H1 (cell line): ENCODE data around the gene MIOX. TPM values are rescaled to one million over a fixed set of nuclear protein-coding genes. Genes with fewer than 3 reads are reported as not detected.

ENCODE experiments used
- CTCF ChIA-PET: fragments of 300-600 bp; sonication (Branson Sonifier 250); formaldehyde crosslinking; loops from one replicate; lab custom pipeline; 2021; ENCODE audit not compliant: partially characterized antibody; lab: Charles Lee
- POLR2A ChIA-PET: fragments of 300-600 bp; sonication (Branson Sonifier 250); formaldehyde crosslinking; loops from one replicate; lab custom pipeline; 2021; ENCODE audit warnings: inconsistent platforms; ENCODE audit not compliant: partially characterized antibody; lab: Charles Lee
- DNase-seq, 2 experiments: peaks; one replicate each; pipeline versions ENCODE4 v3.0.0 to v3.0.0-alpha.2; 2010 to 2022; ENCODE audit warnings: low spot score in 2 of 2, low read depth in 1 of 2, mixed read lengths in 1 of 2
- FAIRE-seq: peaks from 2 replicates; lab custom pipeline; 2011; peaks lifted over from hg19 to GRCh38; lab: Jason Lieb, UNC
- H2AFZ ChIP-seq: 2 replicates; pipeline ENCODE4 v1.8.1; 2012; ENCODE audit warnings: low read length, inconsistent platforms
- H2AK5ac ChIP-seq: 2 replicates; pipeline ENCODE4 v1.6.1; 2013; ENCODE audit warnings: low read depth, low read length
- H2BK120ac ChIP-seq: replicated peaks from 2 replicates; pipeline ENCODE3; 2013; ENCODE audit warnings: low read depth, low read length, inconsistent platforms
- H2BK12ac ChIP-seq: 2 replicates; pipeline ENCODE4 v1.6.1; 2013; ENCODE audit warnings: low read depth, low read length
- H2BK15ac ChIP-seq: 2 replicates; pipeline ENCODE4 v1.6.1; 2013; ENCODE audit warnings: low read length
- H2BK20ac ChIP-seq: 2 replicates; pipeline ENCODE4 v1.6.1; 2013; ENCODE audit warnings: low read length
- H2BK5ac ChIP-seq: 2 replicates; pipeline ENCODE4 v1.6.1; 2013; ENCODE audit warnings: low read depth, low read length
- H3K14ac ChIP-seq: 2 replicates; pipeline ENCODE4 v1.6.1; 2013; ENCODE audit warnings: inconsistent platforms; ENCODE audit not compliant: insufficient read length
- H3K18ac ChIP-seq: 2 replicates; pipeline ENCODE4 v1.6.1; 2013; ENCODE audit warnings: low read length; ENCODE audit errors: extremely low read depth
- H3K23ac ChIP-seq: 2 replicates; pipeline ENCODE4 v1.6.1; 2013; ENCODE audit warnings: inconsistent platforms; ENCODE audit not compliant: insufficient read length
- H3K23me2 ChIP-seq: 2 replicates; pipeline ENCODE4 v1.6.1; 2013; ENCODE audit warnings: low read depth, low read length
- H3K27ac ChIP-seq: 2 replicates; pipeline ENCODE4 v1.6.1; 2011; ENCODE audit warnings: low read depth, low read length, inconsistent platforms
- H3K27me3 ChIP-seq, 4 experiments: replicated peaks in 1 of 4; 1 replicate in 1 of 4; 2 replicates in 3 of 4; pipeline versions ENCODE4 v1.6.1 to v1.8.1; 2011 to 2013; ENCODE audit warnings: low read length in 3 of 4, mild to moderate bottlenecking in 3 of 4, inconsistent platforms in 2 of 4, mixed read lengths in 2 of 4, moderate library complexity in 1 of 4; ENCODE audit not compliant: control insufficient read depth in 3 of 4, insufficient read depth in 3 of 4; ENCODE audit errors: extremely low read depth in 1 of 4
- H3K36me3 ChIP-seq, 4 experiments: 2 replicates each; pipeline versions ENCODE4 v1.6.1 to v1.8.1; 2011 to 2013; ENCODE audit warnings: mild to moderate bottlenecking in 4 of 4, low read length in 3 of 4, moderate library complexity in 2 of 4, control low read depth in 1 of 4, inconsistent platforms in 1 of 4; ENCODE audit not compliant: insufficient read depth in 4 of 4, control insufficient read depth in 2 of 4
- H3K4ac ChIP-seq: replicated peaks from 2 replicates; pipeline ENCODE3; 2013; ENCODE audit warnings: low read length, low read depth, mixed read lengths, inconsistent platforms; ENCODE audit not compliant: insufficient read length
- H3K4me1 ChIP-seq, 4 experiments: replicated peaks in 1 of 4; 1 replicate in 1 of 4; 2 replicates in 3 of 4; pipeline versions ENCODE4 v1.6.1 to v1.8.1; 2011 to 2013; ENCODE audit warnings: low read length in 3 of 4, inconsistent platforms in 2 of 4, mixed read lengths in 1 of 4; ENCODE audit not compliant: insufficient read depth in 4 of 4, control insufficient read depth in 3 of 4
- H3K4me2 ChIP-seq, 2 experiments: 2 replicates each; pipeline versions ENCODE4 v1.6.1 to v1.8.1; 2011 to 2013; ENCODE audit warnings: low read depth in 2 of 2, low read length in 2 of 2, control low read depth in 1 of 2, inconsistent platforms in 1 of 2, mild to moderate bottlenecking in 1 of 2; ENCODE audit not compliant: insufficient read depth in 1 of 2
- H3K4me3 ChIP-seq, 4 experiments: fragments of 200-600, 300-600 bp in 1 of 4; sonication (generic), shearing (Covaris generic), sonication (Bioruptor Twin) in 1 of 4; 2 replicates each; pipeline versions ENCODE4 v1.5.1 to v1.8.1; 2011 to 2016; ENCODE audit warnings: low read length in 4 of 4, low read depth in 3 of 4, control low read depth in 2 of 4, inconsistent platforms in 2 of 4, mild to moderate bottlenecking in 2 of 4, mixed read lengths in 1 of 4, moderate library complexity in 1 of 4; ENCODE audit not compliant: insufficient read depth in 2 of 4; ENCODE audit errors: extremely low read depth in 1 of 4
- H3K56ac ChIP-seq: replicated peaks from 2 replicates; pipeline ENCODE3; 2013; ENCODE audit warnings: low read depth, mild to moderate bottlenecking, mixed read lengths, low read length, inconsistent platforms; ENCODE audit not compliant: insufficient read length
- H3K79me1 ChIP-seq: 2 replicates; pipeline ENCODE4 v1.6.1; 2013; ENCODE audit warnings: low read depth, low read length, control low read depth
- H3K79me2 ChIP-seq, 2 experiments: 2 replicates each; pipeline versions ENCODE4 v1.6.1 to v1.8.1; 2012 to 2013; ENCODE audit warnings: low read length in 2 of 2, mild to moderate bottlenecking in 2 of 2, inconsistent platforms in 1 of 2; ENCODE audit not compliant: insufficient read depth in 2 of 2, control insufficient read depth in 1 of 2
- H3K9ac ChIP-seq, 4 experiments: replicated peaks in 1 of 4; 1 replicate in 1 of 4; 2 replicates in 3 of 4; pipeline versions ENCODE4 v1.6.1 to v1.8.1; 2011 to 2013; ENCODE audit warnings: low read depth in 3 of 4, low read length in 3 of 4, control low read depth in 2 of 4, mild to moderate bottlenecking in 2 of 4, moderate library complexity in 2 of 4, inconsistent platforms in 1 of 4; ENCODE audit errors: extremely low read depth in 1 of 4
- H3K9me3 ChIP-seq, 2 experiments: 2 replicates each; pipeline versions ENCODE4 v1.6.1 to v1.8.1; 2012 to 2013; ENCODE audit warnings: mild to moderate bottlenecking in 2 of 2, moderate library complexity in 2 of 2, control low read depth in 1 of 2, inconsistent platforms in 1 of 2, low read depth in 1 of 2, low read length in 1 of 2, mixed read lengths in 1 of 2; ENCODE audit not compliant: insufficient read depth in 2 of 2
- H4K20me1 ChIP-seq, 2 experiments: replicated peaks in 1 of 2; 2 replicates each; pipeline versions ENCODE3 to v1.8.1; 2011 to 2013; ENCODE audit warnings: inconsistent platforms in 2 of 2, low read length in 2 of 2, mild to moderate bottlenecking in 1 of 2; ENCODE audit not compliant: insufficient read depth in 2 of 2, control insufficient read depth in 1 of 2
- H4K5ac ChIP-seq: 2 replicates; pipeline ENCODE4 v1.6.1; 2013; ENCODE audit warnings: low read length, low read depth, mixed read lengths, inconsistent platforms; ENCODE audit not compliant: insufficient read length
- H4K8ac ChIP-seq: 2 replicates; pipeline ENCODE4 v1.8.0; 2013; ENCODE audit warnings: mild to moderate bottlenecking, moderate library complexity, low read length, inconsistent platforms; ENCODE audit not compliant: insufficient read depth; ENCODE audit errors: extremely low read depth
- H4K91ac ChIP-seq: replicated peaks from 2 replicates; pipeline ENCODE3; 2013; ENCODE audit warnings: low read length, mixed read lengths, inconsistent platforms; ENCODE audit not compliant: insufficient read length
- BCL11A ChIP-seq, 2 experiments: IDR thresholded peaks; one replicate each; pipeline ENCODE4 v1.6.1; 2011; ENCODE audit warnings: low read depth in 2 of 2, low read length in 2 of 2, mild to moderate bottlenecking in 2 of 2
- E2F6 ChIP-seq: IDR thresholded peaks from 2 replicates; pipeline ENCODE4 v1.6.1; 2012; ENCODE audit warnings: inconsistent platforms
- EGR1 ChIP-seq: IDR thresholded peaks from 2 replicates; pipeline ENCODE4 v1.6.1; 2011; ENCODE audit warnings: low read depth, low read length, borderline replicate concordance
- JUN ChIP-seq: IDR thresholded peaks from 2 replicates; pipeline ENCODE4 v1.6.1; 2011; ENCODE audit warnings: low read depth, mild to moderate bottlenecking, improper control_type of control experiment, low read length
- POLR2A ChIP-seq, 2 experiments: IDR thresholded peaks; 1 replicate in 1 of 2; 2 replicates in 1 of 2; pipeline ENCODE4 v1.6.1; 2011; ENCODE audit warnings: low read depth in 2 of 2, low read length in 2 of 2, mild to moderate bottlenecking in 2 of 2; ENCODE audit errors: control extremely low read depth in 1 of 2
- POLR2AphosphoS5 ChIP-seq: IDR thresholded peaks from 2 replicates; pipeline ENCODE4 v1.6.1; 2011; ENCODE audit warnings: low read depth, low read length
- SAP30 ChIP-seq: fragments of 300-600 bp; sonication (generic); IDR thresholded peaks from 2 replicates; pipeline ENCODE4 v1.7.1; 2012; ENCODE audit warnings: low read length, moderate library complexity, mild to moderate bottlenecking, inconsistent platforms; ENCODE audit not compliant: insufficient read depth, insufficient replicate concordance
- TBP ChIP-seq: IDR thresholded peaks from 2 replicates; pipeline ENCODE4 v1.6.1; 2011; ENCODE audit warnings: low read depth, low read length, improper control_type of control experiment
- WGBS, 2 experiments: shearing (Covaris generic) in 1 of 2; methylation state at CpG; one replicate each; pipeline versions ENCODE4 v1.1.6 to v1.1.7; 2013 to 2015; ENCODE audit warnings: low lambda C conversion rate in 2 of 2, mixed read lengths in 2 of 2, inconsistent platforms in 1 of 2, low coverage in 1 of 2, missing lambda C conversion rate in 1 of 2; ENCODE audit not compliant: insufficient replicate concordance in 2 of 2, insufficient coverage in 1 of 2, insufficient read length in 1 of 2; ENCODE audit errors: extremely low coverage in 1 of 2, missing lambda C conversion rate in 1 of 2; 5-methylcytosine and 5-hydroxymethylcytosine counted together
- polyA plus RNA-seq, 7 experiments: library from polyadenylated mRNA; depleted of rRNA in 3 of 7; stranded (reverse) in 5 of 7; unstranded in 2 of 7; fragments of >200 nt in 5 of 7; fragments of 200-250 nt in 2 of 7; gene quantifications; 1 replicate in 5 of 7; 2 replicates in 1 of 7; 4 replicates in 1 of 7; pipeline versions ENCODE4 v1.2.1 to v1.2.3, GENCODE V29; 2011 to 2013; ENCODE audit warnings: missing spikeins in 2 of 7, mixed read lengths in 2 of 7
- total RNA-seq: library from RNA; stranded (reverse); fragmentation: NEBNext Ultra II Directional; extraction: Animal tissue kit (Norgen Biotek cat#: 25700); gene quantifications from 2 replicates; pipeline ENCODE4 v1.2.1, GENCODE V29; 2021

Gene MIOX
- total and polyA plus RNA-seq, 2 of the 8 experiments (the other 6 are each of a cell fraction or from before 2014, with no cell fraction given) = 0.30 to 0.32 TPM

GRCh38 chr22:50445071-50445879, 41.4 kb upstream of the MIOX start:
- Histone ChIP-seq H4K8ac (no peak overlapping the region), H4K5ac (no peak overlapping the region), H4K91ac (no peak overlapping the region), H3K23me2 (no peaks in the 10 kb centered on the region), H2BK12ac (no peak overlapping the region), H3K4ac (no peak overlapping the region), H3K9me3 (no peaks in the 10 kb centered on the region), H3K23ac (no peak overlapping the region), H3K56ac (no peak overlapping the region), H3K79me2 (no peaks in the 10 kb centered on the region), H3K9ac (no peak overlapping the region), H3K27me3 (no peaks in the 10 kb centered on the region), H2AFZ (no peak overlapping the region), H2AK5ac (no peak overlapping the region), H3K4me1 (peaks cover 0 to 9% (median 4%) of the 10 kb centered on the region in 4 experiments; a peak in 5 of 7 replicates), H3K14ac (no peak overlapping the region), H3K18ac (no peak overlapping the region), H3K4me2 (no peak overlapping the region), H3K79me1 (no peaks in the 10 kb centered on the region), H3K4me3 (no peak overlapping the region), H2BK5ac (no peak overlapping the region), H4K20me1 (peaks cover 19 to 21% of the 10 kb centered on the region in 2 experiments), H3K36me3 (peaks cover 4 to 21% (median 12%) of the 10 kb centered on the region in 4 experiments; a peak in 6 of 8 replicates), H2BK20ac (no peak overlapping the region), H2BK15ac (no peak overlapping the region), H3K27ac (no peak overlapping the region), H2BK120ac (no peak overlapping the region)
- ChIA-PET CTCF (interaction anchor here (0.6 to 1.9 kb wide), 6 partner anchors 12 to 254 kb away, joined by 3 to 5 read pairs (median 4); no protein-coding TSS in a partner anchor), POLR2A (interaction anchor here (0.9 to 1.7 kb wide), 6 partner anchors 12 to 255 kb away, joined by 3 to 6 read pairs (median 3); partner anchors contain the start of genes LMF2 and NCAPH2)
- DNase-seq = no peak
- whole genome bisulfite sequencing, 2 experiments = 90% methylated on average over 27 of the region's 30 CpGs; no CpG with 5 or more reads in 1 of the 2 experiments
- no peak for FAIRE-seq
- TF ChIP-seq TBP (no peak), POLR2A (IDR thresholded peaks at IDR 0.05; ENCODE audit: control extremely low read depth in 1 of 2, low read depth in 2 of 2, low read length in 2 of 2) (0 out of 3 replicates have a peak, but pooled peaks of 1 of the 2 experiments have one; percentile 46), EGR1 (no peak), SAP30 (no peak), BCL11A (IDR thresholded peaks at IDR 0.05; ENCODE audit: low read depth in 2 of 2, low read length in 2 of 2) (no peak), JUN (no peak), POLR2AphosphoS5 (peak; percentile 37; the same call in 1 of the 2 replicates), E2F6 (no peak)
